DND-41 (cell line): ENCODE results near the gene PPP6R2.

Source experiments
- ATAC-seq: fragments of 200-7000 bp; cut with Tn5 transposase; 3 replicates; pipeline ENCODE4 v1.9.1; 2021; ENCODE audit warnings: low read depth; ENCODE audit not compliant: insufficient read depth
- DNase-seq: peaks from one replicate; pipeline ENCODE4 v3.0.0-alpha.2; 2020
- H2AFZ ChIP-seq: 2 replicates; pipeline ENCODE4 v1.6.0; 2012; ENCODE audit warnings: low read depth, low read length
- H3K27ac ChIP-seq: 2 replicates; pipeline ENCODE4 v1.5.1; 2012; ENCODE audit warnings: low read length, inconsistent platforms
- H3K27me3 ChIP-seq: fragments of 200-600 bp; sonication (generic); 2 replicates; pipeline ENCODE4 v1.6.0; 2012; ENCODE audit warnings: low read length, mild to moderate bottlenecking, inconsistent platforms; ENCODE audit not compliant: insufficient read depth, poor library complexity
- H3K36me3 ChIP-seq: 2 replicates; pipeline ENCODE4 v1.5.1; 2012; ENCODE audit warnings: low read length, inconsistent platforms; ENCODE audit not compliant: insufficient read depth
- H3K4me1 ChIP-seq: 2 replicates; pipeline ENCODE4 v1.5.1; 2012; ENCODE audit warnings: mild to moderate bottlenecking, low read length; ENCODE audit not compliant: insufficient read depth
- H3K4me2 ChIP-seq: 2 replicates; pipeline ENCODE4 v1.6.0; 2012; ENCODE audit warnings: mild to moderate bottlenecking, moderate library complexity, low read length, inconsistent platforms; ENCODE audit not compliant: insufficient read depth
- H3K4me3 ChIP-seq, 2 experiments: fragments of 200-600 bp in 1 of 2; shearing (Covaris generic) in 1 of 2; 2 replicates each; pipeline ENCODE4 v1.5.1; 2012 to 2016; ENCODE audit warnings: inconsistent platforms in 2 of 2, low read length in 2 of 2, mild to moderate bottlenecking in 2 of 2, low read depth in 1 of 2, moderate library complexity in 1 of 2
- H3K79me2 ChIP-seq: 2 replicates; pipeline ENCODE4 v1.6.0; 2012; ENCODE audit warnings: low read length, inconsistent platforms; ENCODE audit not compliant: insufficient read depth
- H3K9ac ChIP-seq: 2 replicates; pipeline ENCODE4 v1.6.0; 2012; ENCODE audit warnings: low read depth, mild to moderate bottlenecking, inconsistent platforms, low read length, moderate library complexity
- H3K9me3 ChIP-seq: 2 replicates; pipeline ENCODE4 v1.5.1; 2012; ENCODE audit warnings: low read length, moderate library complexity, mild to moderate bottlenecking, inconsistent platforms; ENCODE audit not compliant: insufficient read depth, severe bottlenecking
- H4K20me1 ChIP-seq: 2 replicates; pipeline ENCODE4 v1.6.0; 2012; ENCODE audit warnings: low read length; ENCODE audit not compliant: insufficient read depth
- CTCF ChIP-seq: IDR thresholded peaks from 2 replicates; pipeline ENCODE4 v1.5.1; 2012; ENCODE audit warnings: borderline replicate concordance, low read length, moderate library complexity, mild to moderate bottlenecking; ENCODE audit not compliant: poor library complexity, severe bottlenecking; ENCODE audit errors: extremely low read depth
- EZH2 ChIP-seq: IDR thresholded peaks from 3 replicates; pipeline ENCODE4 v1.6.1; 2012; ENCODE audit warnings: borderline replicate concordance, low read depth, mild to moderate bottlenecking, moderate library complexity, low read length, inconsistent platforms; ENCODE audit not compliant: severe bottlenecking

The PPP6R2 gene

GRCh38 chr22:50305923-50306566 lies 37.1 kb upstream of the PPP6R2 start:
- Histone ChIP-seq H3K27ac (no peak overlapping the region), H3K4me1 (peaks cover 15% of the 10 kb centered on the region), H4K20me1 (peaks cover 28% of the 10 kb centered on the region), H2AFZ (no peak overlapping the region), H3K4me3 (no peak overlapping the region), H3K9ac (no peak overlapping the region; the same call in 1 of the 2 replicates), H3K27me3 (peaks cover 19% of the 10 kb centered on the region), H3K9me3 (no peaks in the 10 kb centered on the region), H3K4me2 (peak overlapping the region; percentile 38), H3K79me2 (no peaks in the 10 kb centered on the region), H3K36me3 (no peaks in the 10 kb centered on the region)
- no peak for TF ChIP-seq EZH2
- TF ChIP-seq CTCF: no peak
- DNase-seq (no peak), ATAC-seq (no peak)

DNA sequence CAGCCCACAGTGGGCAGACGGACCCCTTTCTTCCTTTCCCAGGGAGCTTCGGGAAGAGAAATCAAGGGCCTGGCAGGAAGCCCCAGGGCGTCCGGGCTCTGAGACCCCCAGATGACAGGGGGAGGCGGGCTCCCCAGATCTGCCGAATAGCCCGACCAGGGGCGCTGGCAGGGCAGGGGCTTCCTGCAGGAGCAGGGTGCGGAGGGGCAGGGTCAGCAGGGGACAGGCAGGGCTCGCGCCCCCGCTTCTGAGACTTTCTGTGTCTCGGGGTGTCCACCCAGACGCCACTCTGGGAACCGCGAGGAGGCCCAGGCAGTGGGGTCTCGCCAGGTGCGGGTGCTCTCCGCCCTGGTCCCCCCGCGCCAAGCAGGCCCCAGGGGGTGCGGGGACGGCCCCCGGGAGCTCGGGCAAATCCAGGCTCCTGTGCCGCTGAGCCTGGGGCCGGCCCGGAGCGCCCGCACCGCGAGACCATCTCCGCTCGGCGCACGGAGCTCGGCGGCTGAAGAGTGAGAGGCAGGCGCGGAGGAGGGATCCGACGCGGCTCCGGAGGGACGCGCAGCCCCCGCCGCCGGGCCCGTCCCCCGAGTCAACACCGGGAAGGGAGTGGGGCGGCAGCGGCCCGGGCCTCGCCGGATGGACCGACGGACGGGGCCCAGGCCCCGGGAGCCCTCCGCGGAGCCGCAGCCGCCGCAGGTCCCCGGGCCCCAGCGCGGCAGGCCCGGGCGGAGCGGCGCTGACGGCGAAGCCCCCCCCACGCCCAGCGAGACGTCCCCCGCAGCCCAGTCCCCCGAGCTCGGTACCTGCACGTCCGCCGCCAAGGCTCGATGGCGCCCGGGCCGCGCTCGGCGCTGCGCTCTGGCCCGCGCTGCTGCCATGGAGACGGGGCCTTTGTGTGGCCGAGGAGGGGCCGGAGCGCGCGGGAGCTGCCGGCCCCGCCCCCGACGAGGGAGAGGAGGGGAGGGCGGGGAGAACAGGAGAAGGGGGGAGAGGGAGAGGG lies 36.1 kb upstream of the PPP6R2 start, which contains the start of gene PLXNB2:
Gene PLXNB2, minus strand, starts transcription at position 894 of the 997 bp plus-strand sequence. CDS start 17,062 bp downstream, outside the sequence.
- Histone ChIP-seq H3K4me1 (peaks cover 15% of the 10 kb centered on the region), H3K27me3 (peaks cover 19% of the 10 kb centered on the region), H4K20me1 (peaks cover 30% of the 10 kb centered on the region), H3K9ac (peak within 1 kb of the TSS; percentile 53), H3K9me3 (no peaks in the 10 kb centered on the region), H3K36me3 (no peaks in the 10 kb centered on the region), H2AFZ (peak within 1 kb of the TSS; percentile 72), H3K27ac (no peak within 1 kb of the TSS), H3K4me3 (peak within 1 kb of the TSS in 1 of 2 experiments; percentile 60; a peak in 3 of 4 replicates), H3K4me2 (peak within 1 kb of the TSS; percentile 73), H3K79me2 (no peaks in the 10 kb centered on the region)
- peak; percentile 31 for DNase-seq
- peak; percentile 47 for ATAC-seq
- TF ChIP-seq CTCF (no peak), EZH2 (peak; percentile 86)

DNA sequence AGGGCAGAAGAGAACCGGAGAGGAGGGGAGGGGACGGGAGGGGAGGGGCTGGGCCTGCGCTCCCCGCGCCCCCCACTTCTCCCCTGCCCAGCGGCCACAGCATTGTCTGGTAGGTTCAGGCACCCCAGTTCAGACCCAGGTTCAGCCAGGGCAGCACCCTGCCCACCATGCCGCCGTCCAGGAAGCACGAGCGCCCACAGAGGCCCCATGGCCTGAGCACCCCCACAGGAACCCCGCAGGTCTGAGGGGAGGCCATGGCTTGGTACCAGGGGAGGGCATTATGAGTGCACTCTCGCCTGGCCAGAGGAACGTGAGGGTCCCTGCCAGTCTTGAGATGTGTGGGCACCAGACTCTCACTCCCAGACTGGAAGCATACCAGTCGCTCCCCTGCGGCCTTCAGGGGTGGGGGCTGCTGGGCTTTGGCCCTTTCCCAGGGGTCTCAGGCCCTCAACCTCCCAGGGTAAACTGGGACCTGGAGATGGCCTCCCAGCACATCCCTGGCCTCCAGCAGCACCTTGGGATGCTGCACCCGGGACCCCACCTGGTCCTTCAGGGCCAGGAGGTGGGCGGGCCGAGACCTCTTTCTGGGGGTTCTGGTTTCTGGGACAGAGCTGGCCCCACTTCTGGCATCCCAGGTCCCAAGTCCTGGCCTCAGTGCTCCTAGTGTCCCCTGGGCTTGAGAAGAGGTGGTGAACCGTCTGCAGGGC lies 35.1 kb upstream of the PPP6R2 start:
- TF ChIP-seq EZH2: no peak
- TF ChIP-seq CTCF: no peak
- no peaks in the 10 kb centered on the region for H3K9me3 ChIP-seq
- DNase-seq (no peak), ATAC-seq (no peak)
- no peak overlapping the region for H2AFZ ChIP-seq
- no peaks in the 10 kb centered on the region for H3K79me2 ChIP-seq
- H3K4me1 ChIP-seq: peaks cover 15% of the 10 kb centered on the region
- no peaks in the 10 kb centered on the region for H3K36me3 ChIP-seq
- H4K20me1 ChIP-seq: peaks cover 25% of the 10 kb centered on the region
- H3K27me3 ChIP-seq: peaks cover 19% of the 10 kb centered on the region
- H3K27ac ChIP-seq: no peak overlapping the region
- no peak overlapping the region for H3K4me2 ChIP-seq
- H3K4me3 ChIP-seq: no peak overlapping the region
- H3K9ac ChIP-seq: no peak overlapping the region
